IMR-90 (cell line): Measurements from ENCODE around the gene KDM1B. TPM values are rescaled to one million over a fixed set of nuclear protein-coding genes. Genes with fewer than 3 reads are reported as not detected.

Experiments used
- ATAC-seq: fragments of 200-7000 bp; cut with Tn5 transposase; 2 replicates; pipeline ENCODE4 v1.9.1; 2020; ENCODE audit warnings: low read depth, mild to moderate bottlenecking, moderate library complexity
- BruUV-seq: library from RNA; stranded (reverse); fragments of 400-500 nt; replicated peaks from 2 replicates; lab custom pipeline; 2021; lab: Mats Ljungman, UMichigan
- CTCF ChIA-PET: fragments of 300-600 bp; formaldehyde crosslinking; extraction: SDS; loops from one replicate; lab custom pipeline; 2021; ENCODE audit warnings: antibody characterized with exemption; lab: Yijun Ruan, JAX
- POLR2A ChIA-PET: fragments of 300-600 bp; sonication (Branson Sonifier 250); formaldehyde crosslinking; loops from one replicate; lab custom pipeline; 2022; ENCODE audit warnings: antibody characterized with exemption; ENCODE audit not compliant: unreplicated experiment; lab: Charles Lee
- DNase-seq: peaks from one replicate; pipeline ENCODE4 v3.0.0; 2013
- H2AFZ ChIP-seq: replicated peaks from 2 replicates; pipeline ENCODE3; 2013; ENCODE audit warnings: low read length, mild to moderate bottlenecking; ENCODE audit not compliant: poor library complexity
- H2AK5ac ChIP-seq: 2 replicates; pipeline ENCODE4 v1.6.1; 2013; ENCODE audit warnings: low read depth, low read length, inconsistent platforms
- H2AK9ac ChIP-seq: replicated peaks from 2 replicates; pipeline ENCODE3; 2013; ENCODE audit warnings: mild to moderate bottlenecking, low read depth, low read length, moderate library complexity; ENCODE audit not compliant: poor library complexity
- H2BK120ac ChIP-seq: 2 replicates; pipeline ENCODE4 v1.6.1; 2013; ENCODE audit warnings: low read depth, low read length, inconsistent platforms
- H2BK15ac ChIP-seq: 3 replicates; pipeline ENCODE4 v1.6.1; 2013; ENCODE audit warnings: low read depth, low read length, inconsistent platforms
- H2BK20ac ChIP-seq: 2 replicates; pipeline ENCODE4 v1.6.1; 2013; ENCODE audit warnings: low read depth, mild to moderate bottlenecking, inconsistent platforms, low read length, moderate library complexity
- H2BK5ac ChIP-seq: 2 replicates; pipeline ENCODE4 v1.6.1; 2013; ENCODE audit warnings: mild to moderate bottlenecking, low read depth, low read length, inconsistent platforms; ENCODE audit not compliant: poor library complexity, severe bottlenecking
- H3K14ac ChIP-seq: replicated peaks from 2 replicates; pipeline ENCODE4 v1.6.1; 2013; ENCODE audit warnings: low read depth, low read length, inconsistent platforms
- H3K18ac ChIP-seq: 2 replicates; pipeline ENCODE4 v1.6.1; 2013; ENCODE audit warnings: low read depth, low read length, control low read depth
- H3K23ac ChIP-seq: 2 replicates; pipeline ENCODE4 v1.6.1; 2013; ENCODE audit warnings: low read depth, low read length, inconsistent platforms
- H3K27ac ChIP-seq: 2 replicates; pipeline ENCODE4 v1.5.1; 2013; ENCODE audit warnings: mild to moderate bottlenecking, control low read depth, low read length; ENCODE audit not compliant: insufficient read depth
- H3K27me3 ChIP-seq: 2 replicates; pipeline ENCODE4 v1.6.1; 2013; ENCODE audit warnings: low read length; ENCODE audit not compliant: control insufficient read depth, insufficient read depth
- H3K36me3 ChIP-seq: 2 replicates; pipeline ENCODE4 v1.6.1; 2013; ENCODE audit warnings: low read length, mixed read lengths; ENCODE audit not compliant: control insufficient read depth, insufficient read depth
- H3K4ac ChIP-seq: 2 replicates; pipeline ENCODE4 v1.6.1; 2013; ENCODE audit warnings: low read depth, low read length, inconsistent platforms
- H3K4me1 ChIP-seq: 2 replicates; pipeline ENCODE4 v1.6.1; 2013; ENCODE audit warnings: low read length, mixed read lengths; ENCODE audit not compliant: control insufficient read depth, insufficient read depth
- H3K4me2 ChIP-seq: 2 replicates; pipeline ENCODE4 v1.6.1; 2013; ENCODE audit warnings: low read depth, mild to moderate bottlenecking, control low read depth, low read length, moderate library complexity
- H3K4me3 ChIP-seq: 2 replicates; pipeline ENCODE4 v1.5.1; 2013; ENCODE audit warnings: low read depth, mild to moderate bottlenecking, control low read depth, low read length, moderate library complexity; ENCODE audit not compliant: insufficient read depth
- H3K56ac ChIP-seq: 2 replicates; pipeline ENCODE4 v1.6.1; 2013; ENCODE audit warnings: low read length, inconsistent platforms; ENCODE audit not compliant: insufficient read depth; ENCODE audit errors: extremely low read depth
- H3K79me1 ChIP-seq, 2 experiments: 2 replicates each; pipeline ENCODE4 v1.6.1; 2013; ENCODE audit warnings: low read length in 2 of 2, inconsistent platforms in 1 of 2, low read depth in 1 of 2
- H3K9ac ChIP-seq: 2 replicates; pipeline ENCODE4 v1.6.1; 2013; ENCODE audit warnings: low read depth, low read length, control low read depth
- H3K9me1 ChIP-seq: 2 replicates; pipeline ENCODE4 v1.6.1; 2013; ENCODE audit warnings: low read length, inconsistent platforms; ENCODE audit not compliant: insufficient read depth
- H3K9me3 ChIP-seq: 2 replicates; pipeline ENCODE4 v1.6.1; 2013; ENCODE audit warnings: low read length; ENCODE audit not compliant: control insufficient read depth, insufficient read depth
- H4K20me1 ChIP-seq: 2 replicates; pipeline ENCODE4 v1.6.1; 2013; ENCODE audit warnings: low read length, inconsistent platforms; ENCODE audit not compliant: insufficient read depth
- H4K5ac ChIP-seq: 2 replicates; pipeline ENCODE4 v1.6.1; 2013; ENCODE audit warnings: mild to moderate bottlenecking, low read depth, low read length, control low read depth
- H4K8ac ChIP-seq, 2 experiments: 2 replicates each; pipeline ENCODE4 v1.6.1; 2013; ENCODE audit warnings: low read depth in 2 of 2, low read length in 2 of 2, control low read depth in 1 of 2, inconsistent platforms in 1 of 2
- H4K91ac ChIP-seq: 2 replicates; pipeline ENCODE4 v1.6.1; 2013; ENCODE audit warnings: low read depth, low read length, inconsistent platforms; ENCODE audit not compliant: insufficient read depth
- BHLHE40 ChIP-seq: fragments of 150-350 bp; IDR thresholded peaks from 2 replicates; pipeline ENCODE4 v1.6.1; 2016; ENCODE audit warnings: mild to moderate bottlenecking, low read depth, low read length
- CEBPB ChIP-seq: IDR thresholded peaks from 2 replicates; pipeline ENCODE4 v1.6.1; 2012; ENCODE audit warnings: low read depth, low read length, improper control_type of control experiment
- CHD1 ChIP-seq: IDR thresholded peaks from 2 replicates; pipeline ENCODE4 v1.6.1; 2012; ENCODE audit warnings: low read depth, low read length, improper control_type of control experiment
- FOS ChIP-seq: fragments of 150-350 bp; IDR thresholded peaks from 2 replicates; pipeline ENCODE4 v1.6.1; 2016; ENCODE audit warnings: low read depth, low read length
- MAFK ChIP-seq: IDR thresholded peaks from 2 replicates; pipeline ENCODE4 v1.6.1; 2012; ENCODE audit warnings: low read depth, low read length, improper control_type of control experiment
- MAZ ChIP-seq: IDR thresholded peaks from 2 replicates; pipeline ENCODE4 v1.6.1; 2012; ENCODE audit warnings: low read depth, mild to moderate bottlenecking, low read length, improper control_type of control experiment, moderate library complexity, borderline replicate concordance
- MXI1 ChIP-seq: IDR thresholded peaks from 2 replicates; pipeline ENCODE4 v1.6.1; 2012; ENCODE audit warnings: low read depth, mild to moderate bottlenecking, low read length, moderate library complexity, borderline replicate concordance
- NFE2L2 ChIP-seq: fragments of 150-350 bp; IDR thresholded peaks from 2 replicates; pipeline ENCODE4 v1.6.1; 2016; ENCODE audit warnings: low read depth, mild to moderate bottlenecking, low read length
- POLR2A ChIP-seq: IDR thresholded peaks from 2 replicates; pipeline ENCODE4 v1.6.1; 2012; ENCODE audit warnings: mild to moderate bottlenecking, low read depth, low read length
- RAD21 ChIP-seq: IDR thresholded peaks from 2 replicates; pipeline ENCODE4 v1.6.1; 2012; ENCODE audit warnings: low read length, improper control_type of control experiment
- RCOR1 ChIP-seq: IDR thresholded peaks from 2 replicates; pipeline ENCODE4 v1.6.1; 2012; ENCODE audit warnings: mild to moderate bottlenecking, low read length, improper control_type of control experiment; ENCODE audit not compliant: insufficient replicate concordance
- RFX5 ChIP-seq: IDR thresholded peaks from 2 replicates; pipeline ENCODE4 v1.8.0; 2012; ENCODE audit warnings: low read depth, mild to moderate bottlenecking, low read length, moderate library complexity
- SMC3 ChIP-seq: fragments of 150-350 bp; IDR thresholded peaks from 2 replicates; pipeline ENCODE4 v1.6.1; 2016; ENCODE audit warnings: low read depth, mild to moderate bottlenecking, antibody characterized with exemption, low read length, moderate library complexity
- WGBS, 2 experiments: methylation state at CpG; one replicate each; pipeline versions ENCODE4 v1.1.5 to v1.1.7; 2013; ENCODE audit warnings: missing lambda C conversion rate in 2 of 2; ENCODE audit not compliant: insufficient read length in 1 of 2; ENCODE audit errors: extremely low coverage in 2 of 2; 5-methylcytosine and 5-hydroxymethylcytosine counted together
- dilution Hi-C: fragments of 300-500 bp; cut with HindIII; formaldehyde crosslinking; loops from one replicate; pipeline ENCODE4 v1.14.3; 2018; ENCODE audit warnings: low sequenced_read_pairs; ENCODE audit not compliant: unreplicated experiment
- in situ Hi-C: fragments of 300-500 bp; cut with MboI; formaldehyde crosslinking; loops from 3 replicates; pipeline ENCODE4 v1.14.3; 2019; ENCODE audit warnings: low sequenced_read_pairs, inconsistent platforms, mixed read lengths
- intact Hi-C: fragments of 100-400 bp; cut with micrococcal nuclease; formaldehyde crosslinking; loops from 2 replicates; pipeline ENCODE4 v1.10.0; 2022
- polyA plus RNA-seq, 3 experiments: library from polyadenylated mRNA; depleted of rRNA; stranded (reverse); fragments of >200 nt; gene quantifications; 2 replicates each; pipeline ENCODE4 v1.2.3, GENCODE V29; 2012; ENCODE audit warnings: low replicate concordance in 1 of 3
- total RNA-seq: library from RNA; depleted of rRNA; stranded (reverse); fragments of >200 nt; gene quantifications from 2 replicates; pipeline ENCODE4 v1.2.3, GENCODE V29; 2012
- TF ChIP-seq, protein P1 (sequence below): conservative IDR thresholded peaks from 2 replicates; pipeline ENCODE4 v1.5.1; 2012; ENCODE audit warnings: mild to moderate bottlenecking, low read depth, low read length, improper control_type of control experiment
- TF ChIP-seq, protein P2 (sequence below): fragments of 150-350 bp; IDR thresholded peaks from 2 replicates; pipeline ENCODE4 v1.6.1; 2017; ENCODE audit warnings: mild to moderate bottlenecking, antibody characterized with exemption, low read length, low read depth

Gene KDM1B
- total and polyA plus RNA-seq, 2 of the 4 experiments (the other 2 are of a cell fraction) = 13.2 to 16.7 TPM

DNA sequence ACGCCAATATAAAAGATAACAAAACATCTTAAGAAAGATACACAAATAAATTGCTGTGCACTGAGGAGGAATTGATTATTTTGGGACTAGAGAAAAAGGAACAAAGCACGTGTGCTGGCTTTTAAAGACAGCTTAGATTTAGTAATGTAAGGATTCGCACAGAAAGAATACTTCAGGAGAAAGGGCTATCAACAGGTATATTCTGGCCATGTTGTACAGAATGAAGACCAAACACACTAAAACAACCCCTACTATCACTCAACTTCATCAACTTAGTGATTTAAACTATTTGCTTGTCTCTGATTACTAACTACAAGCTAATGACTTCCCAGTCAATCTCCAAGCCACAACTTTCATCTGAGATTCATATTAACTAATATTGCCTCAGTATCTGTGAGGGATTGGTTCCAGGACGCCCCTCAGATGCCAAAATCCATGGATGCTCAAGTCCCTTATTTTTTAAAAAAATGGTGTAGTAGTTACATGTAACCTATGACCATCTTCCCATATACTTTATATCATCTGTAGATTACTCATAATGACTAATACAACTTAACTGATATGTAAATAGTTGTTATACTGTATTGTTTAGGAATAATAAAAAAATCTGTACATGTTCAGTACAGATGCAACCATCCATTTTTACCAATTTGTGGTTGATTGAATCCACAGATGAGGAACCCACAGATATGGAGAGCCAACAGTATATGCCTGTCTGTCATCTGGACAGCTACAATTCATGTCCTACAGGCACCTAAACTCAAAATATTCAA, 104.6 kb downstream of the KDM1B start:
- intact Hi-C loops = loop anchor here (5.0 to 10.0 kb wide), 3 partner anchors 38 to 1938 kb away; partner anchors contain the start of gene KIF13A
- H3K4me1 ChIP-seq = peaks cover 14% of the 10 kb centered on the region
- peaks cover 44% of the 10 kb centered on the region for H4K20me1 ChIP-seq
- H3K4me3 ChIP-seq = no peak overlapping the region
- H3K4me2 ChIP-seq = 0 out of 2 replicates have a peak overlapping the region, but pooled peaks have one; percentile 24
- ATAC-seq = no peak
- no peak overlapping the region for H2BK5ac ChIP-seq
- no peak overlapping the region for H3K27ac ChIP-seq
- ChIA-PET POLR2A (no interaction called here), CTCF (interaction anchor here (0.6 to 1.6 kb wide), 3 partner anchors 21 to 676 kb away, joined by 3 to 4 read pairs (median 3); no protein-coding TSS in a partner anchor)
- no peak overlapping the region for H4K5ac ChIP-seq
- no CpG with 5 or more reads among the region's 4 CpGs for WGBS, 2 experiments
- no peaks in the 10 kb centered on the region for H3K27me3 ChIP-seq
- no peak overlapping the region for H2BK120ac ChIP-seq
- peaks cover 8% of the 10 kb centered on the region for H3K9me1 ChIP-seq
- peak overlapping the region; percentile 3; the same call in 1 of the 2 replicates for H3K23ac ChIP-seq
- H2AK9ac ChIP-seq = no peak overlapping the region
- dilution Hi-C loops = no loop called here
- H3K79me1 ChIP-seq = peaks cover 3 to 26% of the 10 kb centered on the region in 2 experiments
- H3K18ac ChIP-seq = no peak overlapping the region
- no peak overlapping the region for H2AFZ ChIP-seq
- H2AK5ac ChIP-seq = no peak overlapping the region
- BruUV-seq = no TSS peak
- no peak overlapping the region; the same call in 1 of the 2 replicates for H3K4ac ChIP-seq
- H3K9ac ChIP-seq = no peak overlapping the region
- H3K14ac ChIP-seq = no peak overlapping the region
- DNase-seq = peak; percentile 52
- H4K8ac ChIP-seq = no peak overlapping the region
- no peak overlapping the region for H2BK15ac ChIP-seq
- no peak overlapping the region for H4K91ac ChIP-seq
- H3K36me3 ChIP-seq = peaks cover 14% of the 10 kb centered on the region
- H3K9me3 ChIP-seq = no peaks in the 10 kb centered on the region
- no peak overlapping the region for H2BK20ac ChIP-seq
- no peak overlapping the region for H3K56ac ChIP-seq
- in situ Hi-C loops = no loop called here
- TF ChIP-seq, protein P1, sequence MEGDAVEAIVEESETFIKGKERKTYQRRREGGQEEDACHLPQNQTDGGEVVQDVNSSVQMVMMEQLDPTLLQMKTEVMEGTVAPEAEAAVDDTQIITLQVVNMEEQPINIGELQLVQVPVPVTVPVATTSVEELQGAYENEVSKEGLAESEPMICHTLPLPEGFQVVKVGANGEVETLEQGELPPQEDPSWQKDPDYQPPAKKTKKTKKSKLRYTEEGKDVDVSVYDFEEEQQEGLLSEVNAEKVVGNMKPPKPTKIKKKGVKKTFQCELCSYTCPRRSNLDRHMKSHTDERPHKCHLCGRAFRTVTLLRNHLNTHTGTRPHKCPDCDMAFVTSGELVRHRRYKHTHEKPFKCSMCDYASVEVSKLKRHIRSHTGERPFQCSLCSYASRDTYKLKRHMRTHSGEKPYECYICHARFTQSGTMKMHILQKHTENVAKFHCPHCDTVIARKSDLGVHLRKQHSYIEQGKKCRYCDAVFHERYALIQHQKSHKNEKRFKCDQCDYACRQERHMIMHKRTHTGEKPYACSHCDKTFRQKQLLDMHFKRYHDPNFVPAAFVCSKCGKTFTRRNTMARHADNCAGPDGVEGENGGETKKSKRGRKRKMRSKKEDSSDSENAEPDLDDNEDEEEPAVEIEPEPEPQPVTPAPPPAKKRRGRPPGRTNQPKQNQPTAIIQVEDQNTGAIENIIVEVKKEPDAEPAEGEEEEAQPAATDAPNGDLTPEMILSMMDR = no peak
- no peak for TF ChIP-seq MXI1
- TF ChIP-seq CHD1 = no peak
- TF ChIP-seq RFX5 = no peak
- no peak for TF ChIP-seq BHLHE40
- no peak for TF ChIP-seq NFE2L2
- TF ChIP-seq RAD21 = no peak
- no peak for TF ChIP-seq CEBPB
- no peak for TF ChIP-seq MAFK
- TF ChIP-seq, protein P2, sequence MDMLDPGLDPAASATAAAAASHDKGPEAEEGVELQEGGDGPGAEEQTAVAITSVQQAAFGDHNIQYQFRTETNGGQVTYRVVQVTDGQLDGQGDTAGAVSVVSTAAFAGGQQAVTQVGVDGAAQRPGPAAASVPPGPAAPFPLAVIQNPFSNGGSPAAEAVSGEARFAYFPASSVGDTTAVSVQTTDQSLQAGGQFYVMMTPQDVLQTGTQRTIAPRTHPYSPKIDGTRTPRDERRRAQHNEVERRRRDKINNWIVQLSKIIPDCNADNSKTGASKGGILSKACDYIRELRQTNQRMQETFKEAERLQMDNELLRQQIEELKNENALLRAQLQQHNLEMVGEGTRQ = no peak
- TF ChIP-seq POLR2A = no peak
- no peak for TF ChIP-seq FOS
- TF ChIP-seq MAZ = no peak
- no peak for TF ChIP-seq RCOR1
- TF ChIP-seq SMC3 = no peak
